Activated naive CD4-positive, alpha-beta T cell treated with anti-CD3 and anti-CD28 coated beads, Interleukin-2, amount 10 ng/mL, durations not matched to agents 7 days and 5 days (primary cell): ENCODE measurements around the gene WNT8B.

ENCODE experiments used
- CTCF ChIA-PET: fragments of 350-600 bp; sonication (Branson Sonifier 250); formaldehyde crosslinking; loops from one replicate; lab custom pipeline; 2021; ENCODE audit warnings: antibody characterized with exemption; lab: Charles Lee
- DNase-seq: peaks from one replicate; pipeline ENCODE4 v3.0.0-alpha.2; 2020
- H3K27ac Mint-ChIP-seq: one replicate; pipeline ENCODE4 v1.8.0; 2021; ENCODE audit warnings: mild to moderate bottlenecking, moderate library complexity, mixed read lengths
- H3K27me3 Mint-ChIP-seq: one replicate; pipeline ENCODE4 v1.8.0; 2021; ENCODE audit warnings: mild to moderate bottlenecking, mixed read lengths
- H3K36me3 Mint-ChIP-seq: one replicate; pipeline ENCODE4 v1.8.0; 2021; ENCODE audit warnings: mixed read lengths
- H3K4me1 Mint-ChIP-seq: one replicate; pipeline ENCODE4 v1.8.0; 2021; ENCODE audit warnings: mixed read lengths
- H3K4me3 Mint-ChIP-seq: one replicate; pipeline ENCODE4 v1.8.0; 2021; ENCODE audit warnings: mild to moderate bottlenecking, moderate library complexity, mixed read lengths
- H3K9me3 Mint-ChIP-seq: one replicate; pipeline ENCODE4 v1.8.0; 2021; ENCODE audit warnings: mixed read lengths

Gene WNT8B

GRCh38 chr10:100462709-100463108, at the start of gene WNT8B:
Gene WNT8B, plus strand, starts transcription at chr10:100463009. Its CDS starts 160 bp downstream, at chr10:100463169.
- Mint-ChIP-seq H3K4me1 (no peaks in the 10 kb centered on the region), H3K27me3 (peaks cover 14% of the 10 kb centered on the region), H3K27ac (no peak within 1 kb of the TSS), H3K4me3 (no peak within 1 kb of the TSS), H3K9me3 (peaks cover 2% of the 10 kb centered on the region), H3K36me3 (peaks cover 6% of the 10 kb centered on the region)
- CTCF ChIA-PET, result no interaction called here
- no peak for DNase-seq

GRCh38 chr10:100413173-100413572, 49.6 kb upstream of the WNT8B start:
- peak overlapping the region; percentile 28 for H3K27ac Mint-ChIP-seq
- H3K27me3 Mint-ChIP-seq, result peaks cover 17% of the 10 kb centered on the region

GRCh38 chr10:100419911-100420449, 42.8 kb upstream of the WNT8B start:
- no peak overlapping the region for H3K27ac Mint-ChIP-seq
- CTCF ChIA-PET, result no interaction called here
- H3K36me3 Mint-ChIP-seq, result no peaks in the 10 kb centered on the region
- no peak overlapping the region for H3K4me3 Mint-ChIP-seq
- H3K9me3 Mint-ChIP-seq, result no peaks in the 10 kb centered on the region
- peaks cover 33% of the 10 kb centered on the region for H3K27me3 Mint-ChIP-seq
- H3K4me1 Mint-ChIP-seq, result no peaks in the 10 kb centered on the region
- DNase-seq, result no peak

More at GRCh38 chr10:100413173-100413572, 49.6 kb upstream of the WNT8B start:
- Mint-ChIP-seq H3K4me1 (no peaks in the 10 kb centered on the region), H3K36me3 (no peaks in the 10 kb centered on the region), H3K9me3 (no peaks in the 10 kb centered on the region), H3K4me3 (no peak overlapping the region)
- CTCF ChIA-PET, result interaction anchor here (0.8 kb wide), 1 partner anchor 20 kb away, joined by 3 read pairs; no protein-coding TSS in a partner anchor
- DNase-seq, result no peak

- CTCF ChIA-PET, result interaction anchor here (7.5 kb wide), 1 partner anchor 83 kb away, joined by 218 read pairs; the partner anchor contains the start of gene SCD
- H3K4me3 Mint-ChIP-seq, result no peak overlapping the region
- no peaks in the 10 kb centered on the region for H3K9me3 Mint-ChIP-seq
- H3K27me3 Mint-ChIP-seq, result peaks cover 14% of the 10 kb centered on the region
- H3K36me3 Mint-ChIP-seq, result no peaks in the 10 kb centered on the region
- no peak for DNase-seq
- H3K4me1 Mint-ChIP-seq, result no peaks in the 10 kb centered on the region
- no peak overlapping the region for H3K27ac Mint-ChIP-seq
These were observed 35.4 kb upstream of the WNT8B start for GRCh38 chr10:100427374-100427773.

GRCh38 chr10:100433253-100434240, 29.3 kb upstream of the WNT8B start:
- CTCF ChIA-PET, result interaction anchor here (0.6 to 7.5 kb wide), 36 partner anchors 9 to 448 kb away, joined by 3 to 218 read pairs (median 5); partner anchors contain the start of genes PKD2L1, SCD and SEC31B
- no peaks in the 10 kb centered on the region for H3K9me3 Mint-ChIP-seq
- H3K4me3 Mint-ChIP-seq, result no peak overlapping the region
- H3K4me1 Mint-ChIP-seq, result peaks cover 9% of the 10 kb centered on the region
- no peaks in the 10 kb centered on the region for H3K27me3 Mint-ChIP-seq
- no peak overlapping the region for H3K27ac Mint-ChIP-seq
- H3K36me3 Mint-ChIP-seq, result no peaks in the 10 kb centered on the region
- DNase-seq, result peak; percentile 98

- H3K9me3 Mint-ChIP-seq, result no peaks in the 10 kb centered on the region
- H3K27me3 Mint-ChIP-seq, result peaks cover 7% of the 10 kb centered on the region
- H3K4me3 Mint-ChIP-seq, result no peak overlapping the region
- peaks cover 9% of the 10 kb centered on the region for H3K4me1 Mint-ChIP-seq
- DNase-seq, result no peak
- H3K36me3 Mint-ChIP-seq, result no peaks in the 10 kb centered on the region
- CTCF ChIA-PET, result interaction anchor here (1.0 to 6.3 kb wide), 2 partner anchors 72 to 83 kb away, joined by 5 to 48 read pairs; partner anchors contain the start of gene SEC31B
- H3K27ac Mint-ChIP-seq, result no peak overlapping the region
These were observed 26.6 kb upstream of the WNT8B start for GRCh38 chr10:100436255-100436654.

- H3K36me3 Mint-ChIP-seq, result no peaks in the 10 kb centered on the region
- no peak overlapping the region for H3K27ac Mint-ChIP-seq
- H3K4me1 Mint-ChIP-seq, result peaks cover 4% of the 10 kb centered on the region
- H3K9me3 Mint-ChIP-seq, result no peaks in the 10 kb centered on the region
- DNase-seq, result no peak
- peaks cover 7% of the 10 kb centered on the region for H3K27me3 Mint-ChIP-seq
- CTCF ChIA-PET, result interaction anchor here (0.7 to 6.3 kb wide), 13 partner anchors 8 to 111 kb away, joined by 3 to 48 read pairs (median 4); partner anchors contain the start of gene SEC31B
- no peak overlapping the region for H3K4me3 Mint-ChIP-seq
These were observed 24.0 kb upstream of the WNT8B start for GRCh38 chr10:100438674-100439315.

GRCh38 chr10:100442548-100442947, 20.3 kb upstream of the WNT8B start:
- no peak for DNase-seq
- Mint-ChIP-seq H3K9me3 (no peaks in the 10 kb centered on the region), H3K36me3 (no peaks in the 10 kb centered on the region), H3K4me1 (no peaks in the 10 kb centered on the region), H3K27ac (no peak overlapping the region), H3K4me3 (no peak overlapping the region), H3K27me3 (peaks cover 14% of the 10 kb centered on the region)
- CTCF ChIA-PET, result interaction anchor here (1.0 kb wide), 1 partner anchor 76 kb away, joined by 4 read pairs; no protein-coding TSS in a partner anchor

GRCh38 chr10:100446130-100446761, 16.6 kb upstream of the WNT8B start:
- Mint-ChIP-seq H3K4me3 (no peak overlapping the region), H3K9me3 (no peaks in the 10 kb centered on the region), H3K4me1 (no peaks in the 10 kb centered on the region), H3K27ac (no peak overlapping the region), H3K27me3 (peaks cover 11% of the 10 kb centered on the region), H3K36me3 (no peaks in the 10 kb centered on the region)
- DNase-seq, result no peak
- CTCF ChIA-PET, result interaction anchor here (1.0 to 1.8 kb wide), 4 partner anchors 8 to 72 kb away, joined by 3 to 7 read pairs (median 6); no protein-coding TSS in a partner anchor

- no peaks in the 10 kb centered on the region for H3K9me3 Mint-ChIP-seq
- peaks cover 11% of the 10 kb centered on the region for H3K27me3 Mint-ChIP-seq
- CTCF ChIA-PET, result interaction anchor here (1.8 kb wide), 1 partner anchor 9 kb away, joined by 7 read pairs; no protein-coding TSS in a partner anchor
- H3K27ac Mint-ChIP-seq, result no peak overlapping the region
- no peak overlapping the region for H3K4me3 Mint-ChIP-seq
- no peaks in the 10 kb centered on the region for H3K36me3 Mint-ChIP-seq
- no peak for DNase-seq
- H3K4me1 Mint-ChIP-seq, result no peaks in the 10 kb centered on the region
These were observed 15.1 kb upstream of the WNT8B start for GRCh38 chr10:100447663-100448062.

GRCh38 chr10:100448951-100449350, 13.9 kb upstream of the WNT8B start:
- Mint-ChIP-seq H3K9me3 (no peaks in the 10 kb centered on the region), H3K36me3 (no peaks in the 10 kb centered on the region), H3K27me3 (peaks cover 11% of the 10 kb centered on the region), H3K4me1 (no peaks in the 10 kb centered on the region), H3K4me3 (no peak overlapping the region), H3K27ac (no peak overlapping the region)
- no peak for DNase-seq
- CTCF ChIA-PET, result interaction anchor here (1.4 kb wide), 1 partner anchor 34 kb away, joined by 4 read pairs; no protein-coding TSS in a partner anchor

- no peak overlapping the region for H3K27ac Mint-ChIP-seq
- no peaks in the 10 kb centered on the region for H3K27me3 Mint-ChIP-seq
- no peak overlapping the region for H3K4me3 Mint-ChIP-seq
- H3K4me1 Mint-ChIP-seq, result no peaks in the 10 kb centered on the region
- H3K36me3 Mint-ChIP-seq, result no peaks in the 10 kb centered on the region
- DNase-seq, result no peak
- H3K9me3 Mint-ChIP-seq, result no peaks in the 10 kb centered on the region
- CTCF ChIA-PET, result interaction anchor here (1.0 kb wide), 1 partner anchor 50 kb away, joined by 3 read pairs; no protein-coding TSS in a partner anchor
These were observed 5.5 kb downstream of the WNT8B start for GRCh38 chr10:100468322-100468721.

GRCh38 chr10:100468978-100469377, 6.2 kb downstream of the WNT8B start:
- Mint-ChIP-seq H3K27me3 (no peaks in the 10 kb centered on the region), H3K4me1 (no peaks in the 10 kb centered on the region), H3K27ac (no peak overlapping the region), H3K4me3 (no peak overlapping the region), H3K36me3 (no peaks in the 10 kb centered on the region), H3K9me3 (no peaks in the 10 kb centered on the region)
- DNase-seq, result no peak
- CTCF ChIA-PET, result interaction anchor here (1.0 kb wide), 1 partner anchor 49 kb away, joined by 3 read pairs; no protein-coding TSS in a partner anchor
